GM12878 (cell line): Measurements from ENCODE around the gene IRF9. TPM values are rescaled to one million over a fixed set of nuclear protein-coding genes. Genes with fewer than 3 reads are reported as not detected.

ENCODE experiments used
- BHLHE40 ChIP-seq, 2 experiments: fragments of 450-650 bp in 1 of 2; IDR thresholded peaks; 2 replicates each; pipeline ENCODE4 v1.6.1; 2011 to 2017; ENCODE audit warnings: low read depth in 2 of 2, borderline replicate concordance in 1 of 2, improper control_type of control experiment in 1 of 2, low read length in 1 of 2, mild to moderate bottlenecking in 1 of 2
- CBX5 ChIP-seq: sonication (generic); IDR thresholded peaks from 2 replicates; pipeline ENCODE4 v1.6.1; 2016; ENCODE audit warnings: low read depth, moderate library complexity, mild to moderate bottlenecking, inconsistent platforms
- CHD2 ChIP-seq: IDR thresholded peaks from 2 replicates; pipeline ENCODE4 v1.6.1; 2011; ENCODE audit warnings: low read depth, low read length, improper control_type of control experiment, borderline replicate concordance
- ESRRA ChIP-seq: IDR thresholded peaks from 2 replicates; pipeline ENCODE4 v1.6.1; 2012; ENCODE audit warnings: mild to moderate bottlenecking, low read length, improper control_type of control experiment
- HDGF ChIP-seq: fragments of 450-650 bp; IDR thresholded peaks from 2 replicates; pipeline ENCODE4 v1.6.1; 2016; ENCODE audit warnings: antibody characterized with exemption
- IKZF2 ChIP-seq, 2 experiments: fragments of 450-650 bp; IDR thresholded peaks; 2 replicates each; pipeline ENCODE4 v1.6.1; 2017; ENCODE audit warnings: mild to moderate bottlenecking in 2 of 2, moderate library complexity in 2 of 2
- IRF4 ChIP-seq: IDR thresholded peaks from 2 replicates; pipeline ENCODE4 v1.6.1; 2011; ENCODE audit warnings: low read depth, low read length
- MTA2 ChIP-seq: fragments of 450-650 bp; IDR thresholded peaks from 2 replicates; pipeline ENCODE4 v1.6.1; 2016; ENCODE audit warnings: low read depth, mild to moderate bottlenecking, moderate library complexity
- MYB ChIP-seq: fragments of 150-350 bp; IDR thresholded peaks from 2 replicates; pipeline ENCODE4 v1.6.1; 2014; ENCODE audit warnings: mild to moderate bottlenecking, low read depth, low read length, borderline replicate concordance
- NFYA ChIP-seq: IDR thresholded peaks from 2 replicates; pipeline ENCODE4 v1.6.1; 2011; ENCODE audit warnings: low read depth, mild to moderate bottlenecking, low read length, improper control_type of control experiment, borderline replicate concordance
- NFYB ChIP-seq: IDR thresholded peaks from 2 replicates; pipeline ENCODE4 v1.6.1; 2011; ENCODE audit warnings: low read depth, mild to moderate bottlenecking, low read length, improper control_type of control experiment, moderate library complexity; ENCODE audit not compliant: insufficient read depth
- NR2F1 ChIP-seq: fragments of 450-650 bp; conservative IDR thresholded peaks from 2 replicates; pipeline ENCODE4 v1.6.1; 2017; ENCODE audit warnings: mild to moderate bottlenecking
- POLR2A ChIP-seq: IDR thresholded peaks from 2 replicates; pipeline ENCODE4 v1.6.1; 2011; ENCODE audit warnings: low read depth, mild to moderate bottlenecking, low read length
- POLR2AphosphoS2 ChIP-seq: IDR thresholded peaks from 2 replicates; pipeline ENCODE4 v1.6.1; 2011; ENCODE audit warnings: low read depth, mild to moderate bottlenecking, low read length, improper control_type of control experiment, moderate library complexity
- POU2F2 ChIP-seq: IDR thresholded peaks from 3 replicates; pipeline ENCODE4 v1.6.1; 2011; ENCODE audit warnings: low read depth, mild to moderate bottlenecking, low read length, borderline replicate concordance
- RUNX3 ChIP-seq: IDR thresholded peaks from 2 replicates; pipeline ENCODE4 v1.6.1; 2012; ENCODE audit warnings: low read length, inconsistent platforms
- SMAD5 ChIP-seq: IDR thresholded peaks from 2 replicates; pipeline ENCODE4 v1.6.1; 2016; ENCODE audit warnings: antibody characterized with exemption, low read depth
- SMARCA5 ChIP-seq: fragments of 450-650 bp; IDR thresholded peaks from 2 replicates; pipeline ENCODE4 v1.6.1; 2017; ENCODE audit warnings: mild to moderate bottlenecking
- SRF ChIP-seq, 2 experiments: IDR thresholded peaks; 2 replicates each; pipeline ENCODE4 v1.6.1; 2011; ENCODE audit warnings: low read depth in 2 of 2, low read length in 2 of 2, mild to moderate bottlenecking in 1 of 2, moderate library complexity in 1 of 2
- TAF1 ChIP-seq: IDR thresholded peaks from 2 replicates; pipeline ENCODE4 v1.6.1; 2011; ENCODE audit warnings: mild to moderate bottlenecking, low read depth, low read length, borderline replicate concordance
- TBL1XR1 ChIP-seq: IDR thresholded peaks from 2 replicates; pipeline ENCODE4 v1.6.1; 2012; ENCODE audit warnings: low read depth, low read length, improper control_type of control experiment
- YY1 ChIP-seq: IDR thresholded peaks from 2 replicates; pipeline ENCODE4 v1.6.1; 2011; ENCODE audit warnings: low read depth, mild to moderate bottlenecking, low read length
- ZNF217 ChIP-seq: fragments of 450-650 bp; IDR thresholded peaks from 2 replicates; pipeline ENCODE4 v1.6.1; 2017; ENCODE audit warnings: antibody characterized with exemption, mild to moderate bottlenecking
- ZNF622 ChIP-seq: fragments of 450-650 bp; IDR thresholded peaks from 2 replicates; pipeline ENCODE4 v1.6.1; 2017; ENCODE audit warnings: mild to moderate bottlenecking, inconsistent platforms
- ZZZ3 ChIP-seq: IDR thresholded peaks from 2 replicates; pipeline ENCODE4 v1.6.1; 2011; ENCODE audit warnings: low read depth; ENCODE audit not compliant: control insufficient read depth, insufficient read length
- polyA plus RNA-seq, 11 experiments: library from polyadenylated mRNA; depleted of rRNA in 4 of 11; unstranded in 6 of 11; stranded (reverse) in 5 of 11; fragments of >200 nt; fragmentation: Nextera tagmentation in 4 of 11; fragmentation: Illumina TruSeq in 1 of 11; extraction: Ambion mirVana in 4 of 11; extraction: Trizol in 1 of 11; gene quantifications; 1 replicate in 1 of 11; 2 replicates in 10 of 11; pipeline versions ENCODE4 v1.2.1 to v1.2.3, GENCODE V29; 2011 to 2016; ENCODE audit warnings: inconsistent platforms in 2 of 11, missing spikeins in 2 of 11, low read depth in 1 of 11
- total RNA-seq, 4 experiments: library from RNA; depleted of rRNA in 3 of 4; stranded (reverse); fragments of >200 nt in 3 of 4; fragmentation: Illumina TruSeq in 1 of 4; extraction: Trizol in 1 of 4; gene quantifications; 2 replicates each; pipeline versions ENCODE4 v1.2.1 to v1.2.3, GENCODE V29; 2013 to 2021
- TF ChIP-seq, protein P1 (sequence below): fragments of 450-650 bp; IDR thresholded peaks from 2 replicates; pipeline ENCODE4 v1.6.1; 2018; ENCODE audit warnings: borderline replicate concordance, mild to moderate bottlenecking; ENCODE audit not compliant: partially characterized antibody
- TF ChIP-seq, protein P2 (sequence below): fragments of 450-650 bp; IDR thresholded peaks from 2 replicates; pipeline ENCODE4 v1.6.1; 2017; ENCODE audit warnings: borderline replicate concordance
- TF ChIP-seq, protein P3 (sequence below), 3 experiments: IDR thresholded peaks in 2 of 3; conservative IDR thresholded peaks in 1 of 3; 2 replicates each; pipeline ENCODE4 v1.5.1; 2011; ENCODE audit warnings: low read depth in 3 of 3, low read length in 3 of 3, mild to moderate bottlenecking in 3 of 3, control low read depth in 2 of 3, moderate library complexity in 2 of 3, inconsistent platforms in 1 of 3, mixed read lengths in 1 of 3; ENCODE audit not compliant: control insufficient read depth in 2 of 3, insufficient read depth in 1 of 3; ENCODE audit errors: extremely low read depth in 1 of 3

Gene IRF9
- total and polyA plus RNA-seq, 10 of the 15 experiments (the other 5 are each of a cell fraction or from before 2014, with no cell fraction given): 47.6 to 234 (median 148) TPM

DNA sequence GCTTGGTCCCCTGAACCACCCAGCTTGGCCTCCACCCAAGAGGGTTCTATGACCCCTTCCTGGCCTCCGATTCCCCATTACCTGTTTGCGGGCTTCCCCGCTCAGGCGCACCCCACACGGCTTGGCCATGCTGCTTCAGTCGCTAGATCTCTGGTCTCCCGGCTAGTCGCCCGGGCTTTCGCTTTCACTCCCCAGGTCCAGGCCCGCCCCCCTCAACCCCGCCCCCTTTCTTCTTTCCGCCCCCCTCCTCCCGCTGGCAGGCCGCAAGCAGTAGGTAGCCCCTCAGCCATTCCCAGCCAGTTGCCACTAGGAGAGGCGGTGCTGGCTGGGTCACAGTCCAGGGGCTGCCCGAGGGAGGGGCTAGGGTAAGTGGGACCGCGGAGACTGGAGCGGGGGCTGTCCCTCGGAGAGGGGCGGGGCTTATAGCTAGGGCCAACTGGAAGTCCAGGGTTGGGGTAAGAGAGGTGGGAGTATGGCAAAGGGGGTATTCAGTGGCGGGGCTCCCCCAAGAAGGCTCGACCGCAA, 14.6 kb upstream of the IRF9 start, which contains the start of gene PSME2 (continued):
- TF ChIP-seq, protein P1, sequence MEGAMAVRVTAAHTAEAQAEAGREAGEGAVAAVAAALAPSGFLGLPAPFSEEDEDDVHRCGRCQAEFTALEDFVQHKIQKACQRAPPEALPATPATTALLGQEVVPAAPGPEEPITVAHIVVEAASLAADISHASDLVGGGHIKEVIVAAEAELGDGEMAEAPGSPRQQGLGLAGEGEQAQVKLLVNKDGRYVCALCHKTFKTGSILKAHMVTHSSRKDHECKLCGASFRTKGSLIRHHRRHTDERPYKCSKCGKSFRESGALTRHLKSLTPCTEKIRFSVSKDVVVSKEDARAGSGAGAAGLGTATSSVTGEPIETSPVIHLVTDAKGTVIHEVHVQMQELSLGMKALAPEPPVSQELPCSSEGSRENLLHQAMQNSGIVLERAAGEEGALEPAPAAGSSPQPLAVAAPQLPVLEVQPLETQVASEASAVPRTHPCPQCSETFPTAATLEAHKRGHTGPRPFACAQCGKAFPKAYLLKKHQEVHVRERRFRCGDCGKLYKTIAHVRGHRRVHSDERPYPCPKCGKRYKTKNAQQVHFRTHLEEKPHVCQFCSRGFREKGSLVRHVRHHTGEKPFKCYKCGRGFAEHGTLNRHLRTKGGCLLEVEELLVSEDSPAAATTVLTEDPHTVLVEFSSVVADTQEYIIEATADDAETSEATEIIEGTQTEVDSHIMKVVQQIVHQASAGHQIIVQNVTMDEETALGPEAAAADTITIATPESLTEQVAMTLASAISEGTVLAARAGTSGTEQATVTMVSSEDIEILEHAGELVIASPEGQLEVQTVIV: no peak
- TF ChIP-seq CHD2 (peak; percentile 51; the same call in 1 of the 2 replicates), NFYB (peak; percentile 55; the same call in 1 of the 2 replicates), RUNX3 (peak; percentile 62; the same call in 1 of the 2 replicates), SMAD5 (peak; percentile 21; the same call in 1 of the 2 replicates), ZNF217 (no peak), NR2F1 (no peak), TBL1XR1 (no peak), SMARCA5 (peak; percentile 73; the same call in 1 of the 2 replicates), ZNF622 (no peak), ZZZ3 (no peak), ESRRA (no peak), TAF1 (peak; percentile 54; the same call in 1 of the 2 replicates), MYB (no peak), IRF4 (no peak), IKZF2 (IDR thresholded peaks at IDR 0.05) (peak; percentile 53 to 66; a peak in 2 of 4 replicates), POU2F2 (0 out of 3 replicates have a peak, but pooled peaks have one; percentile 19), HDGF (no peak), MTA2 (peak; percentile 28; the same call in 1 of the 2 replicates), NFYA (no peak), YY1 (0 out of 2 replicates have a peak, but pooled peaks have one; percentile 20), SRF (IDR thresholded peaks at IDR 0.05; ENCODE audit: low read depth in 2 of 2, low read length in 2 of 2) (no peak), POLR2AphosphoS2 (peak; percentile 41; the same call in 1 of the 2 replicates), POLR2A (peak; percentile 82), BHLHE40 (IDR thresholded peaks at IDR 0.05; ENCODE audit: borderline replicate concordance in 1 of 2, low read depth in 2 of 2, low read length in 1 of 2) (peak in 1 of 2 experiments; percentile 31; a peak in 1 of 4 replicates), CBX5 (no peak)
- TF ChIP-seq, protein P2, sequence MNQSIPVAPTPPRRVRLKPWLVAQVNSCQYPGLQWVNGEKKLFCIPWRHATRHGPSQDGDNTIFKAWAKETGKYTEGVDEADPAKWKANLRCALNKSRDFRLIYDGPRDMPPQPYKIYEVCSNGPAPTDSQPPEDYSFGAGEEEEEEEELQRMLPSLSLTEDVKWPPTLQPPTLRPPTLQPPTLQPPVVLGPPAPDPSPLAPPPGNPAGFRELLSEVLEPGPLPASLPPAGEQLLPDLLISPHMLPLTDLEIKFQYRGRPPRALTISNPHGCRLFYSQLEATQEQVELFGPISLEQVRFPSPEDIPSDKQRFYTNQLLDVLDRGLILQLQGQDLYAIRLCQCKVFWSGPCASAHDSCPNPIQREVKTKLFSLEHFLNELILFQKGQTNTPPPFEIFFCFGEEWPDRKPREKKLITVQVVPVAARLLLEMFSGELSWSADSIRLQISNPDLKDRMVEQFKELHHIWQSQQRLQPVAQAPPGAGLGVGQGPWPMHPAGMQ: no peak
- TF ChIP-seq, protein P3, sequence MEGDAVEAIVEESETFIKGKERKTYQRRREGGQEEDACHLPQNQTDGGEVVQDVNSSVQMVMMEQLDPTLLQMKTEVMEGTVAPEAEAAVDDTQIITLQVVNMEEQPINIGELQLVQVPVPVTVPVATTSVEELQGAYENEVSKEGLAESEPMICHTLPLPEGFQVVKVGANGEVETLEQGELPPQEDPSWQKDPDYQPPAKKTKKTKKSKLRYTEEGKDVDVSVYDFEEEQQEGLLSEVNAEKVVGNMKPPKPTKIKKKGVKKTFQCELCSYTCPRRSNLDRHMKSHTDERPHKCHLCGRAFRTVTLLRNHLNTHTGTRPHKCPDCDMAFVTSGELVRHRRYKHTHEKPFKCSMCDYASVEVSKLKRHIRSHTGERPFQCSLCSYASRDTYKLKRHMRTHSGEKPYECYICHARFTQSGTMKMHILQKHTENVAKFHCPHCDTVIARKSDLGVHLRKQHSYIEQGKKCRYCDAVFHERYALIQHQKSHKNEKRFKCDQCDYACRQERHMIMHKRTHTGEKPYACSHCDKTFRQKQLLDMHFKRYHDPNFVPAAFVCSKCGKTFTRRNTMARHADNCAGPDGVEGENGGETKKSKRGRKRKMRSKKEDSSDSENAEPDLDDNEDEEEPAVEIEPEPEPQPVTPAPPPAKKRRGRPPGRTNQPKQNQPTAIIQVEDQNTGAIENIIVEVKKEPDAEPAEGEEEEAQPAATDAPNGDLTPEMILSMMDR (IDR thresholded peaks at IDR 0.05 in 2 of 3, conservative IDR thresholded peaks at IDR 0.05 in 1 of 3; ENCODE audit: control insufficient read depth in 2 of 3, extremely low read depth in 1 of 3, insufficient read depth in 1 of 3, low read depth in 3 of 3, low read length in 3 of 3): no peak
